Breast epithelium (tissue), 3 donors: Measurements from ENCODE around the gene COL5A1.

Experiments
- CTCF ChIP-seq, 3 donors: fragments of 450-650 bp; IDR thresholded peaks; one replicate each; pipeline ENCODE4 v1.5.1; 2016 to 2017; ENCODE audit warnings: antibody characterized with exemption in 3 of 3, mild to moderate bottlenecking in 3 of 3, moderate library complexity in 3 of 3
- POLR2A ChIP-seq: fragments of 450-650 bp; IDR thresholded peaks from one replicate; pipeline ENCODE4 v1.6.1; 2016; ENCODE audit warnings: antibody characterized with exemption, mild to moderate bottlenecking, moderate library complexity

GRCh38 chr9:134645607-134646365, 4.2 kb downstream of the COL5A1 start:
- TF ChIP-seq CTCF (IDR thresholded peaks at IDR 0.05) (no peak), POLR2A (no peak)
